Inferior parietal cortex (tissue), 1 donor: ENCODE measurements around the gene MR1.
"Not testable (repeated sequence)": the region's sequence is repeated elsewhere in the genome, so short reads cannot be mapped to it uniquely, and the experiment has no call there.

Experiments used
- DNase-seq: peaks from one replicate; pipeline ENCODE4 v3.0.0-alpha.2; 2016; ENCODE audit errors: extremely low spot score

MR1 gene

DNA sequence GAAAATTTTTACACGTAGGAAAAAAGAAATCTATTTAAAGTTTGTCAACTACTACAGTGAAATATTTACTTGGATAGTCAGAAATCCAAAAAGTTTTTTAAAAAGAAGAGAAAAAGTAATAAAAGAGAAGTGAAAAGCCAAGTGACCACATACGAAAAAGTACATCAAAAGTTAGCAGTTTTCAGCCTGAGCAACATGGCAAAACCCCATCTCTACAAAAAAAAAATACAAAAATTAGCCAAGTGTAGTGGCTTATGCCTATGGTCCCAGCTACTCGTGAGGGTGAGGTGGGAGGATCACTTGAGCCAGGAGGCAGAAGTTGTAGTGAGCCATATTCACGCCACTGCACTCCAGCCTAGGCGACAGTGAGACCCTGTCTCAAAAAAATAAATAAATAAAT lies 5.2 kb upstream of the MR1 start:
- no peak for DNase-seq

DNA sequence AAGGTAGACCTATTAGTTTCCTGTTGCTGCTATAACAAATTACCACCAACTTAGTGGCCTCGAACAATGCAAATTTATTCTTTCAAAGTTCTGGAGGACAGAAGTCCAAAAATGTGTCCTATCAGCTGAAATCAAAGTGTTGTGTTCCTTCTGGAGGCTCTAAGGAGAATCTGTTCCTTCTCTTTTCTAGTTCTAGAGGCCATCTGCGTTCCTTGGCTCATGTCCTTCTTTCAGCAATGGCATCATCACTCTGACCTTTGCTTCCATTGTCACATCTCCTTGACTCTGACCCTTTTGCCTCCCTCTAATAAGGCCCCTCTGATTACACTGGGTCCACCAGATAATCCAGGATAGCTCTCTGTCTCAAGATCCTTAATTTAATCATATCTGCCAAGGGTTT lies 1.2 kb upstream of the MR1 start:
- no peak for DNase-seq

DNA sequence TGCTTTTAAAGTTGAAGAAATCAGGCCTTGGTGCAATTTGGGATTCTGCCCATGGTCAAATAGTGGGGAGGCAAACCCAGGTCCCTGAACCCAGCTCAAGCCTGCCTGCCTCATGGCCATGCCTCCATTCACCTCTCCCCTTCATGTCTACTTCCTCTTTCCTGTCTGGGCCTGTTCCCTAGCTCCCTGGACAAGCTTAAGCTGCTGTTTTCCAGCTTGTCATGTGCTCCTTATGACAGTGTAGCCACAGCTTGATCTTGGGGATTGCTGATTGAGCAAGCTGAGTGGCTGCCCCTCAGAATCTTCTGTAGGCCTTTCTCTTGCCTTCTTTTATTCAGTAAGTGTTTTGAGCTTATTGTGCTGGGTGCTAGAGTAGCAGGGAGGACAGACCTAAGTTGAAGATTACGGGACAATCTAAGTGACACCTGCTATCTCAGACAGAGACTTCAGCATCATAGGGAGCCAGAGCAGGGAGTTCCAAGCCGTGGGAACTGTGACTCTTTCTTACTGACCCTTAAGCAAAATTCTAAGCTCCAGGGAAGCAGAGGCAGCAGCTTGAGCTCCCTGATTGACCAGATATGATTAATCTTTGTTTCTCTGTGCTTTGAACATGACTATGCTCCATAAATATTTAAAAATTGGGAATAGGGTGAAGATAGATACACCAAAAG lies 520 bp upstream of the MR1 start:
- DNase-seq = peak; percentile 68

DNA sequence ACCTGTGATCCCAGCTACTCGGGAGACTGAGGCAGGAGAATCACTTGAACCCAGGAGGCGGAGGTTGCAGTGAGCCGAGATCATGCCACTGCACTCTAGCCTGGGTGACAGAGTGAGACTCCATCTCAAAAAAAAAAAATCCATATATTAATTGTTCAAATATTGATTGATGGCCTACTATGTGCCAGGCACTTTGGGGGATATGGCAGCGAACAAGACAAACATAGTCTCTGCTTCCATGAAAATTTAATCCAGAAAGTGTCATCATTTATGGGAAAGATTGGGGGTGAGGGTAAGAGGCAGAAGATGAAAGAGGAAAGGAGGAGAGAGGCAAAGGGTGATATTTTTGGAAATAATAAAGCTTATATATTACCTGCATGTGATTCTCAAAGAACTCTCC lies 1.4 kb downstream of the MR1 start:
- DNase-seq = not testable (repeated sequence)

DNA sequence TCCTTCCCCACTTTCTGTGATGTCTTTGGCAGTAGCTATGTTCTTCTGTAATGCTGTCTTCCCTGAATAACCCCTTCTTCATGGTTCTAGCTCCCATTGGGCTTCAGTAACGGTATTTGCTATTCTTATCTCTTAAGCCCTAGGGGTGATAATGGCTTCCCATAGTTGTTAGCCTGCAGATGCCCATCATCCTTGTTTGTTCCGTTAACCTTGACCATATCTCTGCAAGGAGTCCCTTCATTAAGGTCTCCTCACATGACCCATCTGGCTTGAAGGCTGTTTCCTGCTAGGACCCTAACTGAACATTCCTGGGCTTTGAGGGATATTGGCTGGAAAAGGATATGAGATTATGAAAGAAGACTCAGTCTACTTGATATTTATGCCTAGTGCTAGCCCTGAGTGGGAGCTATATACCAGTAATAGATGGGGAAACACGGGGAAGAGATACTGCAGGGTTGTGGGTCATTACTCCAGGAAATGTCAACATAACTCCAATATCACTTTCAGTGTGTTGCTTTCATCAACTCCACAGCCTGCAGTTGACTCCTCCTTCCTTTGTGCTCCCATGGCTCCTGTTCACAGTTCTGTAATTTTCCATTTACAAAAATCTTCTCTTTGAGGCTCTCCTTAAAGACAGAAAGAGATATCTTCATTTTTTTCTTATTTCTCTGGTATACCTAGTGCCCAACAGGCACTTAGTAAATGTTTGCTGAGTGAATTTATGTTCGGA lies 2.5 kb downstream of the MR1 start:
- no peak for DNase-seq

DNA sequence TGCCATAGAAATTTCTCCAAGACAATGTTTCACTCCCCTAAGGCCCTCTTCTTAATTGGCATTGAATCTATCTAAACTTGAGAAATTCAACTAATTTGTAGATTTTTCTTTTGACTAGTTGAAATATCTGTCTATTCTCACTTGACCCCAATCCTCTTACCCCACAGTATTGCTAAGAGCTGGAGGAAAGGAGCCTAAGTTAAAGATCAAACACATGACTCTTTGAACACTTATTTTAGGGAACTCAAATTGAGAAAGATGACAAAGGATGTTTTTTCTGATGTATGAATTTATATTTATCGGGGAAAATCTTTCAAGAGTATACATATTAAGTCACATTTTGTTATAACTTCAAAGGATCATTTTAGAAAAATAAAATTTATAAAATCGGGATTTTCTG lies 3.6 kb downstream of the MR1 start:
- no peak for DNase-seq

DNA sequence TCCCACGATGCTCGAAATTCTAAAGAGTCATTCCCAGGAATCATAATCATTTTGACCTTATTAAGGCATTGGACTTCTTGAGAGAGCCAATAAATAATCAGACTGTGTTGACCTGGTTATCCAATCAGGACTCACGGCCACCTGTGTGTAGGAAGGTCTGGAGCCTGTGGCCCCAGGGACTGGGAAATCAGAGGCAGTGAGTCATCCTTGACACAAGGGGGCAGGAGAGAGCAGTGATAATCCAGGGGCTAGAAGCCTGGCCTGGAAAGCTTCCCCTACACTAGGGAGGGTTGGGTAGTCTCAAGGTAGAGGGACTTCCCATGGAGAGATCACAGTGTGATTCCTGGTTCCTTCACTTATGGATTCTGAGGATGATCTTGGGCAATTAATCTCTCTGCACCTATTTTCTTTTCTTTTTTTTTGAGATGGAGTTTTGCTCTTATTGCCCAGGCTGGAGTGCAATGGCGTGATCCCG lies 4.7 kb downstream of the MR1 start:
- DNase-seq = peak; percentile 78

DNA sequence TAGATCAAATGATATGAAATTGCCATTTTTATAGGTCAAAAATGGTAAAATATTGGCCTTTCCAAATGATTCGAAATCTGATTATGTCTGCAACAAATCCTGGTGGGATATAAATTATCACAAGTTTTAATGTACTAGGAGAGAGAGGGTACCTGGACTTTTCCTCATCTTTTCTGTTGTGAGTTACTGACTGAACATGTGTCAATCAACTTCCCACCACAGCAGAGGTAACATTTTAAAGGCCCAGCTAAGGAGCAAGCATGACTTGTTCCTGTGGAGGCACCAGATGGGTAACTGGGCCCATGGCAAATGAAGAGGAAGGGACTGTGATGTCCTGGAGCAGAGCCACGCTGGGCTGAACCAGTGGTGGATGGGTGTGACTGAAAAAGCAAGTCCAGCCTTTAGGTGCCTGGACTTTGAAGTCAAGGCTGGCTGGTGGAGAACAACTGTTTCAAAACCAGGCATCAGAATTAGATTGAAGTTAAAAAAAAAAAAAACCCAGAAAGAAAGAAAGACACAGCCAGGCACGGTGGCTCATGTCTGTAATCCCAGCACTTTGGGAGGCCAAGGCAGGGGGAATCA lies 6.6 kb downstream of the MR1 start:
- DNase-seq = no peak

DNA sequence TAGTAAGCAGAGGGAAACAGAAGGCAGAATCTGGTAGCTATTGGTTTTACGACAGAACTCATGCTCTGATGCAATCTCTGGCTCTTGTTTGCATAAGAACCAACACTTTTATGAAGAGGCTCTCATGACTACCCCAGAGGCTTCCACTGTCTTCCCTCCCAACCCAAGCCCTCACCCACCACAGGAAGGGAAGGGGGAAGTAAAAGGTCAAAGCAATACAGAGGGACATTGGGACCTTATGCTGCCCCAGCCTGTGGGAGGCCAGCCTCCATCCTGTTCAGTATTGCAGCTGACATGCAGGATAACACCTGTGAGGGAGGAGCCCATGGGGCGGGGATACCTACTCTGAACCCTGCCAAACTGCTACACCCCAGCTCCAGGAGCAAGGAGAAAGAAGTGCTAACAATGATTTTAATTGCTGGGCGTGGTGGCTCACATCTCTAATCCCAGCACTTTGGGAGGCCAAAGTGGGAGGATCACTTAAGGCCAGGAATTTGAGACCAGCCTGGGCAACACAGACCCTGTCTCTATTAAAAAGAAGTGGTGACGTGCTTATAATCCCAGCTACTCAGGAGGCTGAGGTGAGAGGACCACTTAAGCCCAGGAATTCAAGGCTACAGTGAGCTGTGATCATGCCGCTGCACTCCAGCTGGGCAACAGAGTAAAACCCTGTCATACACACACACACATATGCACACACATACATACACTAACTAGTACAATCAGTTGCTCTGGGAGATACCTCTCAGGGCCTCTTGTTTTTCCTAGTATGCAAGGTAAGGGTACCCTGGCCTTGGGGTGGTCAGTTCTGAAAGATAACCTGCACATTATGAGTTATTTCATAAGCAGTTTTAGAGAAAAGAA lies 9.5 kb downstream of the MR1 start:
- DNase-seq = no peak

DNA sequence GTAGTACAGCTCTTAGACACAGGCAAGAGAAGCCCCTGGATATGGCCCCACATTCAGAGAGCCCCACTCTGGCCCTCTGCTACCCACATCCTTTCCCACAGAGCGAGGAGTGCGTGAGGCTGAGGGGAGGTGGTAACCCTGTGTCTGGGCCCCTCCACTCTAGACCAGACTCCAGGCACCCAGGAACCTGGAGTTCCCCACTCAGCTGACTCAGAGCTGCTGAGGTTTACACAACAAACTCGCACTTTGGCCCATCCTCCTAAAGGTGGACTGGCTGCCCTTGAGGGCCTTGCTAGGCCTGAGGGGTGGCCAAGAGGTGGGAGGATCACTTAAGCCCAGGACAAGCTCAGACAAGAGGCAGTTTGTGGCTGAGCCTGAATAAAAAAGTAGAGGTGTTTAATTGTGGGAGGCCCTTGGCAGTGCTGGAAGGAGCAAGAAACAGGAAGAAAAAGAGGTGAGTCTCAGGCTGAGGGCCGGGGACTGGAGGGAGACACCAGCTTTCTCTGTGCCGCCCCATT lies 10.7 kb downstream of the MR1 start:
- DNase-seq = no peak

DNA sequence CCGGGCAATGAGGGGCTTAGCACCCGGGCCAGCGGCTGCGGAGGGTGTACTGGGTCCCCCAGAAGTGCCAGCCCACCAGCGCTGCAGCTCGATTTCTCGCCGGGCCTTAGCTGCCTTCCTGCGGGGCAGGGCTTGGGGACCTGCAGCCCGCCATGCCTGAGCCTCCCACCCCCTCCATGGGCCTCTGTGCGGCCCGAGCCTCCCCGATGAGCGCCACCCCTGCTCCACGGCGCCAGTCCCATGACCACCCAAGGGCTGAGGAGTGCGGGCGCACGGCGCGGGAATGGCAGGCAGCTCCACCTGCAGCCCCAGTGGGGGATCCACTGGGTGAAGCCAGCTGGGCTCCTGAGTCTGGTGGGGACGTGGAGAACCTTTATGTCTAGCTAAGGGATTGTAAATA lies 12.2 kb downstream of the MR1 start:
- DNase-seq = not testable (repeated sequence)

DNA sequence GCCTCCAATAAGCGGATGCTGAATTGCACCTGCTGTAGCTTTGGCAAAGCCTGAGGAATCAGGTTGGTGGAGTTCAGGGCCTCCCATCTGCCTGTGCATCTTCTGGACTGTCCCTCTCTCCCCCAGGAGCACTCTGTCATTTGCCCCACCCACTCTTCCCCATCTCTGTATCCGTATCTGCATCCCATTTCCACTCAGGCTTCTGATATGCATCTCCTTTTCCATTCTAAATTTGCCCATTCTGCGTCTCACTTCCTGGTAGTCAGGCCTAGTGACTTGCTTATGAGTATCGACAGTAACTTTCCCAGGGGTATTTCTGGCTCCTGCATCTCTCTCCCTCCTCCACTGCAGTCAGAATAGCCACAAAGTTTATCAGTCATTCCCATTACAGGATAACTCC lies 15.6 kb downstream of the MR1 start:
- no peak for DNase-seq

DNA sequence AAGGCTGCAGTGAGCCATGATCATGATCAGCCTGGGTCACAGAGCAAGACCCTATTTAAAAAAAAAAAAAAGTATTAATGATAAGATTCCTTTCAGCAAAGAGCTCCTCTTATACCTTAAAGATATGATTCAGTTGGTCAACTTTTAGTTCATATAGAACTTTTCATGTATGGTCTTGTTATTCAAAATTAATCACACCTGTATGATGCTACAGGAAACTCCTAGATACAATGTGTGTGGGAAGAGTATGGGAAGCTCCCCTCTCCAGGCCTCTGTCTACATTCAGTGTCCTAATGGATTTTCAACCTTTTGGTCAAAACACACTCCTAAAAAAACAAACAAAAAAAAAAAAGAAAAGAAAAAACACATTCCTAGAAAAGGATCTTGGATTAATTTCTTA lies 17.1 kb downstream of the MR1 start:
- no peak for DNase-seq

DNA sequence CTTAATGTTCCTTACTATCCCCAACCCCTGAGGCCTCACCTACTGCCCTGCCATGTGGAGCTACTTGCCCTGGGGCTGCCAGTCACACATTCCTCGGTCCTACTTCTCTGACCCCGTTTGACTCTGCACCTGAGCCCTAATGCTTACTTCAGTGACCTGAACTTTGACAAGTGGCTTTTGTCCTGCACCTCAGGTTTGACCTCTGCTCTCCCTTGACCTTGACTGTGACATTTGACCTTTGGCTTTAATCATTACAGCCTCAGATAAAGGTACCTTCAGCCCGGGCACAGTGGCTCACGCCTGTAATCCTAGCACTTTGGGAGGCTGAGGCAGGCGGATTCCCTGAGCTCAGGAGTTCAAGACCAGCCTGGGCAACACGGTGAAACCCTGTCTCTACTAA lies 22.8 kb downstream of the MR1 start:
- no peak for DNase-seq

DNA sequence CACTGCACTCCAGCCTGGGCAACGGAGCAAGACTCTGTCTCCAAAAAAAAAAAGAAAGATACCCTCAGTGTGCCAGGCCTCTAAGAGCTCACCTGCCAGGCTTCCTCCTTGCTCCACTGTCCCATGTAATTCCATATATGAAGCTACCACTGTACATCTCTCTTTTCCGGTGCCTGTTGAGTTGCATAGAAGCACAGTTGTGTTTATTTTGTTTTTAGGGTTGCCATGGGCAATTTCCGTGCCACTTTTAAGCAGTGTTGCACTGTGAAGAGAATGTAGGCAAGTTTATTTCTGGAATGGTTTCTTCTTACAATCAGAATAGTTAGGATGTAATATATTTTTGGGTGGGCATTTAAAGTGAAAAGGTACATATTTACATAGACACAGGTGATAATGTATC lies 23.3 kb downstream of the MR1 start:
- no peak for DNase-seq

DNA sequence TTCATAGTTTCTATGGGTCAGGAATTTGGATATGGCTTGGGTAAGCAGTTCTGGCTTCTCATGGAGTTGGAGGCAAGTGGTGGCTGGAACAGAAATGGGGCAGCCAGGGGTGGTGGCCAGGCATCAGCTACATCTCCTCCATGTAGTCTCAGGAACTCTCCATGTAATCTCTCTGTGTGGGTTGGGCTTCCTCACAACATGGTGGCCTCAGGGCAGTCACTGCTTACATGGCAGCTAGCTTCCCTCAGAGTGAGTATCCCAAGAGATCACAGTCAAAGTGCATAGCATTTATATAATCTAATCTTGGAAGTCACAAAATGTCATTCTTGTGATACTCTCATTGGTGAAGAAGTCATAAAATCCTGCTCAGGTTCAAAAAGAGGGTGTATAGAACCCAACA lies 25.7 kb downstream of the MR1 start:
- DNase-seq = no peak

DNA sequence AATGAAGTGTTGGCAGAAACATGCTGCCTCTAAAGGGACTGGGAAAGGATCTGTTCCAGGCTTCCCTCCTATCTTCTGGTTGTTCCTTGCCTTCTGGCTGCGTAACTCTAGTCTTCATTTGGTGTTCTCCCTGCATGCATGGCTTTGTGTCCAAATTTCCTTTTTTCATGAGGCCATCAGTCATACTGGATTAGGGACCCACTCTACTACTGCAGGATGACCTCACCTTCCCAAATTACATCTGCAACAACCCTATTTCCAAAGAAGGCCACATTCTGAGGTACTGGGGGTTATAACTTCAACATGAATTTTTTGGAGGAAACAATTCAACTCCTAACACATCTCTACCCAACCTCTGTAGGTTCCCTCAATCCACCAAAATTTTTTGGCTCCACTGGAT lies 26.3 kb downstream of the MR1 start:
- no peak for DNase-seq

DNA sequence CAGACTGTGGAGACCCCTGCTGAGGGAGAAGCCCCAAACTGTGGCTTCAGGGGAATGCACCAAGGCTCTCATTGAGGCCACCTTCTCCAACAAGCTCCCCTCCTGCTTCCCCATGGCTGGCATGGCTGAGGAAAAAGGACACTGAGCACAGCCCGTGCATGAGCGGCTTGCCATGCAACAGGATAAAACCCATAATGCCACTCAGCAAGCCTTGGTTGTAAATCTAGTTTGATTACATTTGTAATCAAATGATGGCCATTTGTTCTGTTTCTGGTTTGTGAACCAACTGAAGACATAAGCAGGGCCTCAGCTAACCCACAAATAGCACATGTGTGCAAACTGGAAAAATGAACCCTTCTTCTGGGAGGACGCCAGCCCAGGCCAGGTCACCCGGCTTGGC lies 27.2 kb downstream of the MR1 start:
- DNase-seq = not testable (repeated sequence)

DNA sequence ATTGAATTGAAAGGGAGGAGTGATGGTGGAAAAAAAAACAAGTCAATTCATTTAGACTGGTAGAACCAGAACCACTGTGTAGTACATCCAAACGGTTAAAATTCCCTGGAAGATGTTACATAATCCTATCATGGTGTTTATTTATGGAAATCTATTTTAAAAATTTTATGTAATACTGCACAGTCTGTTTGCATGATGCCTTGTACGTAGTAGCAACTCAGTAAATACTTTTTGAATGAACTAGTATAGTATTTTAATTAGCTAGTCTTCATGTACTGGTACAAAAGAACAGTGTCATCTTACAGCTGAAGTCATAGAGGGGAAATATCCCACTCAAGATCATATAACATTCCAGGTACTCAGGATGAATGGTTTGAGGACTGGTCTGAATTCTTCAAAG lies 27.7 kb downstream of the MR1 start:
- DNase-seq = no peak

DNA sequence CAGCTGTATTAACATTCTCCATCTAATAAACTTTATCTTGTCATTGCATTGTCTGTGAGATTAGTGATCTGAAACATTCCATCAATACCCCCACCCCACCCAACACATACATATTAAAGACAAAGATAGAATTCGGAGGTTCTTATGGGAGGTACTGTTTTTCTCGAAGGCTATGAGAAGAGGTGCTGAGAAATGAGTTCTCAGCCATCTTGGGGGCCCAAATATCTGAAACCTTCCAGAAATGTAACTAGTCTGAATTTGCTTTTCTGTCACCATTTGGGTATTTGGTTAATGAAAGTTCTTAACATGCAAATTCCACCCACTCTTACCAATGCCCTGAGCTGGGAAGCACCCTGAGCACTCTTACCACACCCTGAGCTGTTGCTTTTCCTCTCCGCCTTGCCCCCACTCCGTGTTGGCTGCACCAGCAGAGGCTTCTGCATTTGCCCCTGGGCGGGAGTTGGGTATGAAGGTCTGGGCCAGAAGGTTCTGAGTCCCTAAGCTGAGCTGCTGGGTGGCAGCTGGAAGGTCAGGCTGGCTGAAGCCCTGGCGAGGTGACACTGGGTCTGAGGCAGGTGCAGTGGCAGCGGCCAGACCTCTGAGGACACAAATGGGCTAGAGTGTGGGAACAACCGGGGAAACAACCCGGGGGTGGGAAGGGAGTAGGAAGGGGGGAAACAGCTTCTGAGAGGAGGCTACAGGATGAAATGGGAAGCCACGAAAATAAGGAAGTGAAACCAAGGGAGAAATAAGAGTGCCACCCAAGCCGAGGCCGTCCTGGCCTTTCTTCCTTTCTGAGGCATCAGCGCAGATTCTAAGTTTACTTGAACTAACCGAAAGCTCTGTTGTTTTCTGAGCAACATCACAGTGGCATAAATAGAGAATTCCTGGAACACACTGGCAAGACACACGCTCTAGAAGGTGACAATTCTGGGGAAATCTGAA lies 28.4 kb downstream of the MR1 start:
- no peak for DNase-seq
